NB4 (cell line): ENCODE data around the gene C16orf96.

Experiments
- DNase-seq: peaks from one replicate; pipeline ENCODE4 v3.0.0; 2010; ENCODE audit warnings: low read depth
- H3K4me3 ChIP-seq: one replicate; pipeline ENCODE4 v1.5.1; 2011; ENCODE audit warnings: mild to moderate bottlenecking, low read depth, low read length, moderate library complexity
- CTCF ChIP-seq: IDR thresholded peaks from one replicate; pipeline ENCODE4 v1.5.1; 2012; ENCODE audit warnings: low read depth, low read length
- MYC ChIP-seq: IDR thresholded peaks from 2 replicates; pipeline ENCODE4 v1.6.1; 2011; ENCODE audit warnings: low read depth, low read length
- POLR2A ChIP-seq: IDR thresholded peaks from 2 replicates; pipeline ENCODE4 v1.6.1; 2011; ENCODE audit warnings: mild to moderate bottlenecking; ENCODE audit not compliant: insufficient read length; ENCODE audit errors: extremely low read depth
- TF ChIP-seq, protein P1 (sequence below): IDR thresholded peaks from 2 replicates; pipeline ENCODE4 v1.6.1; 2011; ENCODE audit warnings: low read depth, low read length

The C16orf96 gene

GRCh38 chr16:4612977-4613635 lies 57.0 kb downstream of the C16orf96 start:
- peak overlapping the region; percentile 79 for H3K4me3 ChIP-seq
- DNase-seq = peak; percentile 72
- TF ChIP-seq MYC = no peak
- no peak for TF ChIP-seq POLR2A
- TF ChIP-seq, protein P1, sequence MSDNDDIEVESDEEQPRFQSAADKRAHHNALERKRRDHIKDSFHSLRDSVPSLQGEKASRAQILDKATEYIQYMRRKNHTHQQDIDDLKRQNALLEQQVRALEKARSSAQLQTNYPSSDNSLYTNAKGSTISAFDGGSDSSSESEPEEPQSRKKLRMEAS = no peak
- no peak for TF ChIP-seq CTCF

DNA sequence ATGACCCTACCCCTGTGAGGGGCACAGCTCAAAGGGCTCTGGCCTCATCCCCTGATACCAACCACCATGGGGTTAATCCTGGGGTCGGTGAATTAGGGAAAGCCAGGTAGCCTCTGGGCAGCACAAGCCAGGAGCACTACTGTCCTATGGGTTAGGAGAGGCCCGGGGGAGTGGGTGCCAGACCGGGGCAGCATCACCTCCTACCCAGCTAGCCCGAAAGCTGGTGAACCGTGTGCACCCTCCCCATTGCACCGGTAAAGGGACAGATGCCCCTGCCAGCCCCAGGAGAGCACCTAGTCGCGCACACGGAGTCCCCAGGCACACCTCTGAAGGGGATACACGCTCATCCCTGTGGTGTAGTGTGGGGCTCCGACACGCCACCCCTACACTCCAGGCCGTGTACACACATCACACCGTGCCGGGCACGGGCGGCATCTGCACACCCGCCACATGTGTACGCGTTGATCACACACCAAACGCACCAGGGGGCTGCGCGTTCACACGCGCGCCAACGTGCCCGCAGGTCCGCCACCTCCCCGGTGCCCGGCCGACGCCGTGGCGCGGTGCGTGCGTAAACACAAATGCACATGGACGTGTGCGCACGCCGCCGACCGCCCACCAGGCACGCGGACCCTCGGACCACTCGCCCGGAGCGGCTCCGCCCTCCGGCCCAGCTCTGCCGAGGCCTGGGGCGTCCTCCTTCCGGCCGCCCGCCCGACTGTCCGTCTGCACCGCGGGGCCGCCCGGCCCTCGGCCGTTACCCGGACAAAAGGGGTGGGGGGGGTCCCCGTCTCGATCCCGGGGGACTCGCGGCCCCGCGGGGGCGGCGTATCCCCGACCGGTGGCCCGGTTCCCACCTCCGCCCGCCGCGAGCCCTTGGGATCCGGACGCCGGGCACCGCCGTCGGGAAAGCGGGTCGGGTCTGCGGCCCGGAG lies 57.8 kb downstream of the C16orf96 start:
- peak overlapping the region; percentile 79 for H3K4me3 ChIP-seq
- no peak for TF ChIP-seq CTCF
- TF ChIP-seq MYC = no peak
- TF ChIP-seq, protein P1 = peak; percentile 83
- no peak for TF ChIP-seq POLR2A
- peak; percentile 73 for DNase-seq

DNA sequence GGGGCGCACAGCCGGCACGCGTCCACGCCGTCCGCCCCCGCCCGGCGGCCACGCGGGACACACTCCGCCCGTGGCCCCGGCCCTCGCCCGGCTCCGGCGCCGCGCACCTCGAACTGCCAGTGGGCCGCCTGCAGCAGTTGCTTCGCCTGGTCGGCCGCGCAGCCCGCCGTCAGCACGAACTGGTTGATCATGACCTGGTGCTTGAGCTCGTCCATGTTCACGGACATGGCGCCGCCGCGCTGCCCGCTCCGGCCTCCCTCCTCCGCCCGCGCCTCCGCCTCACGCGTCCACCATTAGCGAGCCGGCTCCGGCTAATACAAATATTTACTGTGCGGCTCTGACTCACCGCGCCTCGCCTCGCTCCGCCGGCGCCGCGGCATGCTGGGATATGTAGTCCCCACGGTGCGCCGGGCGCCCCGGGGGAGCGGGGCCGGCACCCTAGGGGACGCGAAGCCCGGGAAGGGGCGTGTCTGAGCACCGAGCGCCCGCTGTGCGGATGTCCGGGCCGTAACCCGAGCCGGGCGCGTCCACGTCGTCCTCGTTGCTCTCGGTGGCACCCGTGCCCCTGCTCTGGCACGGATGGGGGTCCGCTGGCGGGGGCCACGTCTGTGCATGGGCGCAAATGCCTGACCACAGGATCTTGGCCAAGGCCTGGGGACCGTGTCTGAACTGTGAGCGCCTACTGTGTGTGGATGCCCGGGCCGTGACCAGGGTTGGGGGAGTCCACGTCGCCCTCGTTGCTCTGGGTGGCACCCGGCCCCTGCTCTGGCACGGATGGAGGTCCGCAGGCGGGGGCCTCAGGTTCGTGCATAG lies 58.6 kb downstream of the C16orf96 start, which contains the start of gene UBALD1:
UBALD1 (minus strand) TSS at position 318 of the 813 bp plus-strand sequence; CDS start at position 227, 91 bp downstream.
- TF ChIP-seq MYC (peak; percentile 74), CTCF (no peak), POLR2A (peak; percentile 71)
- TF ChIP-seq, protein P1 = peak; percentile 69
- H3K4me3 ChIP-seq = peak within 1 kb of the TSS; percentile 79
- DNase-seq = peak; percentile 93

- H3K4me3 ChIP-seq = peak overlapping the region; percentile 57
- no peak for DNase-seq
- TF ChIP-seq MYC (no peak), POLR2A (no peak), CTCF (no peak)
- TF ChIP-seq, protein P1 = no peak
Measured at GRCh38 chr16:4615384-4616046, 59.4 kb downstream of the C16orf96 start.
